ENCODE results near the gene ADORA3.
A peak's percentile ranks its signal among the peaks of the same experiment; 100 is the strongest.

ADORA3 gene

GRCh38 chr1:111507411-111508201 lies 4.2 kb upstream of the ADORA3 start:
- peak; percentile 63 for DNase-seq (ENCODE audit: low read depth)

- no peak for DNase-seq (ENCODE audit: low read depth)
These were observed 3.1 kb upstream of the ADORA3 start for GRCh38 chr1:111506561-111506960.

GRCh38 chr1:111505641-111506119 lies 2.2 kb upstream of the ADORA3 start:
- DNase-seq (ENCODE audit: low read depth): no peak

GRCh38 chr1:111504097-111504496 lies 664 bp upstream of the ADORA3 start:
- DNase-seq (ENCODE audit: low read depth): no peak

GRCh38 chr1:111501645-111502044 lies 1.8 kb downstream of the ADORA3 start:
- no peak for DNase-seq (ENCODE audit: low read depth)

- DNase-seq (ENCODE audit: low read depth): no peak
These were observed 4.2 kb downstream of the ADORA3 start for GRCh38 chr1:111499026-111499785.

- no peak for DNase-seq (ENCODE audit: low read depth)
These were observed 5.8 kb downstream of the ADORA3 start for GRCh38 chr1:111497592-111497991.

GRCh38 chr1:111496398-111496797 lies 7.0 kb downstream of the ADORA3 start:
- DNase-seq (ENCODE audit: low read depth): no peak

- DNase-seq (ENCODE audit: low read depth): no peak
These were observed 12.4 kb downstream of the ADORA3 start for GRCh38 chr1:111491070-111491469.

- DNase-seq (ENCODE audit: low read depth): no peak
These were observed 13.2 kb downstream of the ADORA3 start for GRCh38 chr1:111490220-111490619.

- no peak for DNase-seq (ENCODE audit: low read depth)
These were observed 13.8 kb downstream of the ADORA3 start for GRCh38 chr1:111489604-111490003.

GRCh38 chr1:111488669-111489068 lies 14.8 kb downstream of the ADORA3 start:
- no peak for DNase-seq (ENCODE audit: low read depth)

- DNase-seq (ENCODE audit: low read depth): no peak
These were observed 16.3 kb downstream of the ADORA3 start for GRCh38 chr1:111487133-111487532.

GRCh38 chr1:111486431-111486830 lies 17.0 kb downstream of the ADORA3 start:
- DNase-seq (ENCODE audit: low read depth): no peak

GRCh38 chr1:111484391-111485026 lies 18.9 kb downstream of the ADORA3 start:
- no peak for DNase-seq (ENCODE audit: low read depth)

GRCh38 chr1:111483876-111484275 lies 19.6 kb downstream of the ADORA3 start:
- DNase-seq (ENCODE audit: low read depth): no peak

GRCh38 chr1:111483166-111483565 lies 20.3 kb downstream of the ADORA3 start:
- DNase-seq (ENCODE audit: low read depth): no peak

GRCh38 chr1:111481387-111482221 lies 21.8 kb downstream of the ADORA3 start:
- peak; percentile 39 for DNase-seq (ENCODE audit: low read depth)

GRCh38 chr1:111480674-111481073 lies 22.8 kb downstream of the ADORA3 start:
- DNase-seq (ENCODE audit: low read depth): no peak

- no peak for DNase-seq (ENCODE audit: low read depth)
These were observed 26.6 kb downstream of the ADORA3 start for GRCh38 chr1:111476761-111477309.

- no peak for DNase-seq (ENCODE audit: low read depth)
These were observed 27.2 kb downstream of the ADORA3 start for GRCh38 chr1:111476214-111476613.

GRCh38 chr1:111475701-111476100 lies 27.7 kb downstream of the ADORA3 start:
- DNase-seq (ENCODE audit: low read depth): no peak

Measured in activated T-helper 1 cell treated with Interleukin-2 at 50 U/mL for 16 hours (primary cell).